ENCODE data around the gene SLC5A6.
A peak's percentile ranks its signal among the peaks of the same experiment; 100 is the strongest.

Gene SLC5A6

GRCh38 chr2:27211943-27212625 is at the start of gene SLC5A6, which contains the start of gene ATRAID:
Gene SLC5A6, minus strand, starts transcription at chr2:27212268. Its CDS starts 4,618 bp downstream, at chr2:27207650.
Gene ATRAID, plus strand, starts transcription at chr2:27212041. Its CDS starts 328 bp downstream, at chr2:27212369.
- peak; percentile 94 for DNase-seq

GRCh38 chr2:27261241-27261925 is 49.3 kb upstream of the SLC5A6 start:
- DNase-seq: no peak

- DNase-seq: no peak
Measured at GRCh38 chr2:27258051-27258450, 46.0 kb upstream of the SLC5A6 start.

- no peak for DNase-seq
Measured at GRCh38 chr2:27256855-27257454, 44.9 kb upstream of the SLC5A6 start.

GRCh38 chr2:27255660-27256059 is 43.6 kb upstream of the SLC5A6 start:
- DNase-seq: no peak

- no peak for DNase-seq
Measured at GRCh38 chr2:27255187-27255586, 43.1 kb upstream of the SLC5A6 start.

GRCh38 chr2:27251766-27252165 is 39.7 kb upstream of the SLC5A6 start:
- DNase-seq: no peak

GRCh38 chr2:27250652-27251379 is 38.7 kb upstream of the SLC5A6 start:
- no peak for DNase-seq

GRCh38 chr2:27249891-27250651 is 38.0 kb upstream of the SLC5A6 start:
- DNase-seq: peak; percentile 11

GRCh38 chr2:27249159-27249890 is 37.3 kb upstream of the SLC5A6 start:
- DNase-seq: no peak

- DNase-seq: no peak
Measured at GRCh38 chr2:27247893-27248292, 35.8 kb upstream of the SLC5A6 start.

- DNase-seq: no peak
Measured at GRCh38 chr2:27245626-27246025, 33.6 kb upstream of the SLC5A6 start.

GRCh38 chr2:27245116-27245515 is 33.0 kb upstream of the SLC5A6 start:
- DNase-seq: no peak

GRCh38 chr2:27243391-27244130 is 31.5 kb upstream of the SLC5A6 start:
- DNase-seq: no peak

GRCh38 chr2:27242614-27242951 is 30.5 kb upstream of the SLC5A6 start:
- no peak for DNase-seq

GRCh38 chr2:27241761-27242613 is 29.9 kb upstream of the SLC5A6 start:
- DNase-seq: no peak

- no peak for DNase-seq
Measured at GRCh38 chr2:27240406-27240805, 28.3 kb upstream of the SLC5A6 start.

- no peak for DNase-seq
Measured at GRCh38 chr2:27238976-27239375, 26.9 kb upstream of the SLC5A6 start.

- no peak for DNase-seq
Measured at GRCh38 chr2:27237341-27237945, 25.4 kb upstream of the SLC5A6 start.

- DNase-seq: no peak
Measured at GRCh38 chr2:27236626-27237025, 24.6 kb upstream of the SLC5A6 start.
